Gastroesophageal sphincter (tissue), 3 donors: ENCODE measurements around the gene OR52E2.

ENCODE experiments used
- CTCF ChIP-seq, 4 experiments: fragments of 200-600 bp in 2 of 4; fragments of 450-650 bp in 2 of 4; sonication (generic) in 1 of 4; IDR thresholded peaks; one replicate each; pipeline ENCODE4 v1.5.1; 2017 to 2019; ENCODE audit warnings: antibody characterized with exemption in 4 of 4, mild to moderate bottlenecking in 2 of 4, moderate library complexity in 2 of 4
- POLR2A ChIP-seq, 2 donors: fragments of 450-650 bp; IDR thresholded peaks; one replicate each; pipeline ENCODE4 v1.6.1; 2017; ENCODE audit warnings: antibody characterized with exemption in 2 of 2, mild to moderate bottlenecking in 2 of 2, moderate library complexity in 1 of 2
- POLR2AphosphoS5 ChIP-seq: sonication (generic); formaldehyde crosslinking; IDR thresholded peaks from one replicate; pipeline ENCODE4 v1.6.1; 2017; ENCODE audit warnings: antibody characterized with exemption

- no peak for TF ChIP-seq CTCF (IDR thresholded peaks at IDR 0.05)
- TF ChIP-seq POLR2A (IDR thresholded peaks at IDR 0.05), result no peak
- TF ChIP-seq POLR2AphosphoS5, result no peak
Observed at GRCh38 chr11:5042091-5042490, 17.3 kb downstream of the OR52E2 start.
